Psoas muscle (tissue), 8 donors: Measurements from ENCODE around the gene DPEP1. TPM values are rescaled to one million over a fixed set of nuclear protein-coding genes. Genes with fewer than 3 reads are reported as not detected.

Experiments used
- ATAC-seq, 4 donors: fragments of 200-7000 bp; cut with Tn5 transposase; one replicate each; pipeline ENCODE4 v1.9.1; 2020; ENCODE audit warnings: moderate library complexity in 3 of 4, mild to moderate bottlenecking in 2 of 4
- DNase-seq, 2 donors: peaks; one replicate each; pipeline ENCODE4 v3.0.0-alpha.2; 2020
- H3K27ac ChIP-seq: fragments of 200-600 bp; one replicate; pipeline ENCODE4 v1.8.0; 2022
- H3K27me3 ChIP-seq, 3 donors: fragments of 200-600 bp in 1 of 3; one replicate each; pipeline versions ENCODE4 v1.6.1 to v1.8.0; 2013 to 2022; ENCODE audit warnings: low read length in 2 of 3, mild to moderate bottlenecking in 2 of 3, moderate library complexity in 1 of 3; ENCODE audit not compliant: insufficient read depth in 3 of 3
- H3K36me3 ChIP-seq, 2 donors: fragments of 200-600 bp in 1 of 2; one replicate each; pipeline versions ENCODE4 v1.6.1 to v1.8.0; 2013 to 2022; ENCODE audit warnings: low read depth in 1 of 2, mild to moderate bottlenecking in 1 of 2, moderate library complexity in 1 of 2; ENCODE audit not compliant: insufficient read depth in 1 of 2
- H3K4me1 ChIP-seq: fragments of 200-600 bp; one replicate; pipeline ENCODE4 v1.8.0; 2022
- H3K4me3 ChIP-seq: fragments of 200-600 bp; one replicate; pipeline ENCODE4 v1.8.0; 2022; ENCODE audit warnings: mild to moderate bottlenecking
- H3K9me3 ChIP-seq: fragments of 200-600 bp; one replicate; pipeline ENCODE4 v1.8.0; 2022
- WGBS, 3 donors: extraction: QIAGEN DNeasy Blood & Tissue Kit; methylation state at CpG; one replicate each; pipeline versions ENCODE4 v1.1.6 to v1.1.7; 2013; 5-methylcytosine and 5-hydroxymethylcytosine counted together
- intact Hi-C, 2 donors: fragments of 100-400 bp; cut with DNase I; formaldehyde crosslinking; loops; one replicate each; pipeline versions ENCODE4 v1.11.0 to v1.14.2; 2022
- polyA plus RNA-seq, 3 donors: library from polyadenylated mRNA; stranded (reverse); fragments of 200-250 nt; gene quantifications; one replicate each; pipeline ENCODE4 v1.2.3, GENCODE V29; 2013
- total RNA-seq, 4 donors: library from RNA; stranded (reverse); fragmentation: NEBNext Ultra II Directional in 2 of 4; extraction: Animal tissue kit (Norgen Biotek cat#: 25700) in 2 of 4; gene quantifications; one replicate each; pipeline versions ENCODE4 v1.2.1 to v1.2.4, GENCODE V29; 2021 to 2023
- TF ChIP-seq, protein P1 (sequence below): fragments of 200-600 bp; IDR thresholded peaks from one replicate; pipeline ENCODE4 v1.8.0; 2022; ENCODE audit warnings: antibody characterized with exemption
- donor health status: healthy with polysubstance abuse.
- donor health status: DM: no; HTN: no; CAD: no; lungs with moderate emphysema.
- donor health status: Bipolar disorder and iron deficiency.
- donor health status: healthy.
- donor health status: DM: yes; HTN: yes; CAD: no.
- donor health status: DM: no; HTN: no; CAD: no.
- donor health status: DM: no; HTN: no; CAD: no.
- donor health status: DM: yes; HTN: yes; CAD: no.

DPEP1 gene
- total and polyA plus RNA-seq, 7 donors = 0.04 to 0.16 TPM; not detected in 5

DNA sequence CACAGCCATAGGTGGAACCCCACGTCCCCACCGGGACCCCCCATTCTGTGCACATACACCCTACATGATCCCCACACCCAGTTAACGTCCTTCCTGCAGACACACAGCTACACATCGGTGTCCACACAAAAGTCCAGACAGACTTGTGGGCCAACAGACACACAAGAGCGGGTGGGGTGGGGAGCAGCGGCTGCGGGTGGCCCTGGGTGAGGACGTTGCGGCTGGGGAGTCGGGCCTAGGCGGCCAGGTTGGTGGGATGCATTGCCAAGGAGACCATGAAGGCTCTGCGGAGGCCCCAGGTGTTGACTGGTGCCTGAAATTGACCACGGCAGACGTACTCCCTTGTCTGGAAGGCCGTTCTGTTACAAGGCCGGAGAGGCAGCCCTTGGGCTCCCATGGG lies 8.7 kb upstream of the DPEP1 start:
- H3K27me3 ChIP-seq = peaks cover 0 to 24% (median 3%) of the 10 kb centered on the region in 3 donors
- no peak overlapping the region for H3K4me3 ChIP-seq
- TF ChIP-seq, protein P1, sequence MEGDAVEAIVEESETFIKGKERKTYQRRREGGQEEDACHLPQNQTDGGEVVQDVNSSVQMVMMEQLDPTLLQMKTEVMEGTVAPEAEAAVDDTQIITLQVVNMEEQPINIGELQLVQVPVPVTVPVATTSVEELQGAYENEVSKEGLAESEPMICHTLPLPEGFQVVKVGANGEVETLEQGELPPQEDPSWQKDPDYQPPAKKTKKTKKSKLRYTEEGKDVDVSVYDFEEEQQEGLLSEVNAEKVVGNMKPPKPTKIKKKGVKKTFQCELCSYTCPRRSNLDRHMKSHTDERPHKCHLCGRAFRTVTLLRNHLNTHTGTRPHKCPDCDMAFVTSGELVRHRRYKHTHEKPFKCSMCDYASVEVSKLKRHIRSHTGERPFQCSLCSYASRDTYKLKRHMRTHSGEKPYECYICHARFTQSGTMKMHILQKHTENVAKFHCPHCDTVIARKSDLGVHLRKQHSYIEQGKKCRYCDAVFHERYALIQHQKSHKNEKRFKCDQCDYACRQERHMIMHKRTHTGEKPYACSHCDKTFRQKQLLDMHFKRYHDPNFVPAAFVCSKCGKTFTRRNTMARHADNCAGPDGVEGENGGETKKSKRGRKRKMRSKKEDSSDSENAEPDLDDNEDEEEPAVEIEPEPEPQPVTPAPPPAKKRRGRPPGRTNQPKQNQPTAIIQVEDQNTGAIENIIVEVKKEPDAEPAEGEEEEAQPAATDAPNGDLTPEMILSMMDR = no peak
- ATAC-seq (no peak), DNase-seq (no peak)
- 74 to 90% (median 79%) methylated on average over 16 of the region's 16 CpGs for WGBS, 3 donors
- no peaks in the 10 kb centered on the region for H3K4me1 ChIP-seq
- no peak overlapping the region for H3K27ac ChIP-seq
- intact Hi-C loops = no loop called here
- H3K9me3 ChIP-seq = no peaks in the 10 kb centered on the region
- H3K36me3 ChIP-seq = no peaks in the 10 kb centered on the region

DNA sequence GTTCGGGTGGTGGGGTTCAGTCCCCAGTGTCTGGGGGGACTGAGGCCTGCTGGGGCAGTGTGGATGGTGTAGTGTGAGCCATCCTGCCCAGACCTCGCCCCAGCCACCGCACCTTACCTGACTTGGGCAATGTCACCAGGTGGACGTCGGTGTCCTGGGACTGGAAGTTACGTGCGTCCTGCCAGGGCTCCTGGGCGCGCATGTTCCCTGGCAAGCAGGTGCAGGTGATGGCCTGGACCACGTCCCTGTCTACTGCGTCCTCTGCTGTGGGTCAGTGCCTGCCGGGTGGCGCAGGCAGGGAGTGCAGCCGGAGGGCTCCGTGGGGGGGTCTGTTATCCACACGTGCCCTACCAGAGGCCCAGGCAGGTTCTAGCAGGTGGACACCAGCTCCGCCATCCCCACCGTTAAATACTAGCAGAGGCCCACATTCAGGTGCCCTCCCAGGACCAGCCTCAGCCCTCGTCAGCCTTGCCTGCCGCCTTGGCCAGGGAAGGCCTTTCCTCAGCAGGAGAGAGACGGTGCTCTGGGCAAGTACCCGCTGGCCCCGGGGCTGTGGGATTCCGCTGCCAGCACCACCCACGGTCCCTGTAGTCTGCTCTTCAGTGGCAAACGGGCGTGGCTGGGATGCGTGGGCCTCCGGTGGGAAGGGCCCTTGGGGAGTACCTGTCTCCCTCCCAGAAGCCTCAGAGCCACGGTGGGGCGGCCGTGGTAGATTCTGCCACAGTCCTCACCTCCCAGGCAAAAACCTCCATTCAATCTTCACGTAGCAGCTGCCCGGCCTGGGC lies 8.1 kb upstream of the DPEP1 start:
- Histone ChIP-seq H3K4me1 (no peaks in the 10 kb centered on the region), H3K27ac (no peak overlapping the region), H3K36me3 (no peaks in the 10 kb centered on the region), H3K27me3 (peaks cover 0 to 24% (median 3%) of the 10 kb centered on the region in 3 donors), H3K9me3 (no peaks in the 10 kb centered on the region), H3K4me3 (no peak overlapping the region)
- intact Hi-C loops = no loop called here
- WGBS, 3 donors = 72 to 78% (median 77%) methylated on average over 33 to 34 of the region's 34 CpGs
- TF ChIP-seq, protein P1 = no peak
- DNase-seq (no peak), ATAC-seq (no peak)

DNA sequence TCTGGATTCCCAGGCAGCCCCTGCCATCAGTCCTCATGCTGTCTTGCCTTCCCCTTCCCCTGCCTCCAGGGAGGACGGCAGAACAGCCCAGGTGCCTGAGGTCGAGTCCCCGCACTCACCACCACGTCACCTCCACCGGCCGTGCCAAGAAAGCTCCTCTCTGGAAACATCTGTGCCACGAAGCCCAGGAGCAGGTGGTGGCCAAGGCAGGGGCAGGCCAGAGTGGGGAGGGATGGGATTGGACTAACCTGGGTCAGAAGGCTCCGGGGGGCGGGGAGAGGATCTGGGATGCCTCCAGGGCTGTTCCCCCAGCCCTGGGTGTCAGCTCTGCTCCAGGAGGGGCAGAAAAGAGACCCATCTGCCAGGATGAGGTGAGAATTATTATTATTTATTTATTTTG lies 7.4 kb upstream of the DPEP1 start:
- no peak for DNase-seq
- intact Hi-C loops = no loop called here
- whole genome bisulfite sequencing, 3 donors = 58 to 63% (median 59%) methylated on average over 7 to 9 of the region's 9 CpGs

DNA sequence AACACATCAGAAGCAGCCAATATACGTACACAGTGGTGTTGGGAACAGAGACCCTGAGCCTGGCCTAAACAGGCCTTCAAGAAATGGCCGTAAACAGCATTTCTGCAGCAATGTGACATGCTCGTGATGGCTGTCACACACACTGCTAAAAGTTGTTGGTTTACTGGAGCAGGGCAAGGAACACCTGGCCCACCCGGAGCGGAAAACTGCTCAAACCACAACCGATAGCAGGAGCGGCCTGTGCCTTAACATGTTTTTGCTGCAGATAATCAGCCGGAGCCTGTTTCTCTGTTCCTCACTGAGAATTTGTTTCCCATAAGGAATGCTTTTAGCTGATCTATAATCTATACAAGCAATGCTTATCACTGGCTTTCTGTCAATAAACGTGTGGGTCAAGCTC lies 6.0 kb upstream of the DPEP1 start:
- intact Hi-C loops = no loop called here
- WGBS, 3 donors = 75 to 81% (median 79%) methylated on average over 9 of the region's 9 CpGs

More for the DNA sequence above, 7.4 kb upstream of the DPEP1 start:
- Histone ChIP-seq H3K27ac (no peak overlapping the region), H3K36me3 (no peaks in the 10 kb centered on the region), H3K4me1 (no peaks in the 10 kb centered on the region), H3K9me3 (no peaks in the 10 kb centered on the region), H3K4me3 (no peak overlapping the region), H3K27me3 (peaks cover 0 to 26% (median 3%) of the 10 kb centered on the region in 3 donors)
- TF ChIP-seq, protein P1 = no peak
- ATAC-seq = no peak

More for the DNA sequence above, 6.0 kb upstream of the DPEP1 start:
- no peaks in the 10 kb centered on the region for H3K4me1 ChIP-seq
- no peaks in the 10 kb centered on the region for H3K9me3 ChIP-seq
- H3K4me3 ChIP-seq = no peak overlapping the region
- no peak for ATAC-seq
- H3K27me3 ChIP-seq = peaks cover 0 to 32% (median 2%) of the 10 kb centered on the region in 3 donors
- no peaks in the 10 kb centered on the region for H3K36me3 ChIP-seq
- TF ChIP-seq, protein P1 = no peak
- H3K27ac ChIP-seq = no peak overlapping the region
- no peak for DNase-seq
